ENCODE data around the gene HEXD.
"Not testable (repeated sequence)": the region's sequence is repeated elsewhere in the genome, so short reads cannot be mapped to it uniquely, and the experiment has no call there.

The HEXD gene

DNA sequence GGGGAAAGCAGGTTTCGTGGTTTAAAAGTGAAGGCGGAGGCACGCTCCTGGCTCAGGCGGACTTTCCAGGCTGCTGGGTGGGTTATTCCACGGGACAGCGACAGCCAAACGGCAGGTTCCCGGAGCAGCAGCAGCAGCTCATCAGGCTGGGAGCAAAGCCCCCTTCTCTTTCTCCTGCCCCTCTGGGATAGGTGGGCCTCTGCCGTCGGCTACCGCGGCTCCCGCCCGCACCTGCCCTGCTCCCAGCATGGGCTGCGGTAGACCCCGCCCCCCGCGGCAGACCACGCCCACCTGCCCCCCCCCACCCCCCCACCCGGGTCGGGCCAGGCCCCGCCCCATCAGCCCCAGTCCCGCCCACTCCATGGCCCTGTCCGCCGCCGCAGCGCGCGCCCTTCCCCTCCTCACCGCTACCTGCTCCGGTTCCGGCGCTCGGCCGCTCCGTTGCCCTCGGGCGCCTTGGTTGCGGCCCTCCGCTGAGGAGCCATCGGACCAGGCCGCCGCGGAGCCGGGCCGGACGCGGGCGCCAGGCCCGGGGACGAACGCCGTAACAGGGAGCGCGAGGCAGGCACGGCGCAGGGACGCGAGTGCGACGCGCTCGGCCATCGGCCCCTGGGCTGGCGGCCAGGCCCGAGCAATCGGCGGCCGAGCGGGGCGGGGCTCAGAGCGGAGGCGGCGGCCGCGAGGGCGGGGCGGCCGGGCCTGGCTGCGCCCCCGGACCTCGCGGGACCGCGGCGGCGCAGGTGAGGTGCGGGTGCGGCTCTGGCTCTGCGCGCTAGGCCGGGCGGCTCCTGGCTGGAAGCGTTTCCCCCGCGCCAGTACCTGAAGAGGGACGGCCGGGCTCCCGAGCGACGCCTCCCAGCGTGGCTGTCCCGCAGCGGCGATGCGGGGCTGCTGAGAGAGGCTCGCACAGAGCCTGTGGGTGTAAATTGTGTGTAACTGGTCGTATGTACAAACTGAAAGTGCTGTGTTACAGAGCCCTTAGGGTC, at the start of gene HEXD, which contains the start of gene OGFOD3:
HEXD (plus strand) TSS at position 347 of the 986 bp plus-strand sequence. CDS start 1,453 bp downstream, outside the sequence.
OGFOD3 (minus strand) TSS at position 586 of the 986 bp plus-strand sequence; CDS start at position 485, 101 bp downstream.
- DNase-seq: peak; percentile 76 to 80

DNA sequence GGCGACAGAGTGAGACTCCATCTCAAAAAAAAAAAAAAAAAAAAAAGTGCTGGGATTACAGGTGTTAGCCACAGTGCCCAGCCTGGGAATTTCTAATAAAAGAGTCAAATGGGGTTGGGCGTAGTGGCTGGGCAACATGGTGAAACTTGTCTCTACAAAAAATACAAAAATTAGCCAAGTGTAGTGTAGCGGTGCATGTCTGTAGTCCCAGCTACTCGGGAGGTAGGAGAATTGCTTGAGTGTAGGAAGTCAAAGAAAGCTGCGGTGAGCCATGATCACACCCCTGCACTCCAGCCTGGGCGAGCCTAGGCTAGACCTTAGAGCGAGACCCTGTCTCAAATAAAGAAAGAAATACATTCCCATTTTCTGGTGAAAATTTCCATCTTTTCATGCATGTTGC, 48.9 kb upstream of the HEXD start:
- no peak for DNase-seq

DNA sequence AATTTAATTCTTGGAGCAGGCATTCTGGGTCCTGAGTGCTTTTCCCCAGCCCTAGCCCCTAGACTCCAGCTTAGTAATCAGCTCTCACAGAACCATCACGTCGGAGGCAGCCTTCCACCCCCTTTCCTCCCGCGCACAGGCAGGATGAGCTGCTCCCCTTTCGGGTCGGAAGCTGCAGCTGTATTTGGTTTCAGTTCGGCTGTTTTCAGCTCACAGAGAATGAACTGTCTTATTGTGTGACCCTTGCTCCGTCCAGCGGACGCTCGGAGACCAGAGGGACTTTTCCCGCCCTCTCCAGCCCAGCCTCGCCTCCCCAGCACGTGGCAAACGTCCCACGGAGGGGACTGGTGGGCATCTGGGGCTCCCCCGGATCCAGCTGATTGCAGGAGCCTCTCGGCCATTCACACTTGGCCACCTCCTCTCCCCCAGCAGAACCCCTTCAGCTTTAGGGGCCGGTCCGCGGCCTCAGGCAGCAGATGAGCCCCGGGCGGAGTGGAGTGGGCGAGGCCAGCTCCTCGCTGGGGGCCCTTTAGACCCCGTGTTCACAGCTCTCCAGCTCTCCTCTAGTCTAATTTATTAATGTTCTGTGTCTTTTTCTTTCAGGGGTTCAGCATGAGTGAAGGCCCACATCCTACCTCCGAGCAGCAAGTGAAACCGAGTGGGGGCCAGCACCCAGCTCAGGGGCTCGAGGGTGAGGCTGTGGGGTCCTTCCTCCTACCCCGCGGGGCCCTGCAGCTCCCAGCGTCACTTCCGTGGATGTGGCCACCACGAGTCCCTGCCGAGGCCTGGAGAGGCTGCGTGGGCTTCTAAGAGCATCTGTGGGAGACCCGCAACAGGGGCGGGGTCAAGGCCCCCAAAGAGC, 47.4 kb upstream of the HEXD start:
- no peak for DNase-seq

DNA sequence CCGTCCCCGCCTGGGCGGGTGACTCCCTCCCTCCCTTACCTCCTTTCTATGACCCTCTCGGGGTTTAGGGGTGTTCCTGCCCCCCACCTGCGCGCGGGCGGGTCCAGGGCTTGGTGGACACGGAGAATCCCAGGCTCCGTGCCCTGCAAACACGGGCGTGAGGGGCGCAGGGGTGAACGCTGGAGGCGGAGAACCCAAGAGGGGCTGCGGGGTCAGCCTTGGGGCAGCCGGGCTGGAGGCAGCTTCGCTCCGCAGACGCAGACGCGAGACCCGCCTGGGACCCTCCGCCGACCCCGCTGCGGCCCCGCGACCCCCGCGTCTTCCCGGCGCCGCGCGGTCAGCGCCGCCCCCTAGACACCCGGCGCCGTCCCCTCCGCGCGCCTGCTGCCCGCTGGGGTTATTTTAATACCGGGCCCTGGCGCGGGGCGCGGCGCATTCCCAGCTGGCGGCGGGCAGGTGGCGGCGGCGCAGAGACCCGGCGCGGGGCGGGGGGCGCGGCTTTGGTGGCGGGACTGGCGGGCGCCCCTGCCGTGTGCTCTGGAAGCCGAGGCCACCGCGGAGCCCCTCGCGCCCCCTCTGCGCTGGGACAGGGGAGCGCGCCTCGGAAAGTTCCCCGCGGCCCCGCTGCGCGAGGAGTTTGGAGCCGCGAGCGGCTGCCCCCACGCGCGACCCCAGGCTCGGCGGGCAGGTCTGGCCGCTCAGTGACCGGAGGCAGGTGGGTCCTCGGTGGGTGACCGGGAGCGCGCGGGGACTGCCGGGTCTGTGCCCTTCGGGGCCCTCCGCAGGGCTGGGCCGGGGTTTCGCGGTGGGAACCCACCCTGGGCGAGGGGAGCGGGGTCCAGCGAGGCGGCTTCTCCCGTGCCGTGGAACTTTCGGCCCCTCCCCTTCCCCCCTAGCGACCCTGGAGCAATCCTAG, 46.6 kb upstream of the HEXD start, which contains the start of gene UTS2R:
UTS2R (plus strand) TSS at position 433 of the 916 bp plus-strand sequence. CDS start 2,560 bp downstream, outside the sequence.
- no peak for DNase-seq

DNA sequence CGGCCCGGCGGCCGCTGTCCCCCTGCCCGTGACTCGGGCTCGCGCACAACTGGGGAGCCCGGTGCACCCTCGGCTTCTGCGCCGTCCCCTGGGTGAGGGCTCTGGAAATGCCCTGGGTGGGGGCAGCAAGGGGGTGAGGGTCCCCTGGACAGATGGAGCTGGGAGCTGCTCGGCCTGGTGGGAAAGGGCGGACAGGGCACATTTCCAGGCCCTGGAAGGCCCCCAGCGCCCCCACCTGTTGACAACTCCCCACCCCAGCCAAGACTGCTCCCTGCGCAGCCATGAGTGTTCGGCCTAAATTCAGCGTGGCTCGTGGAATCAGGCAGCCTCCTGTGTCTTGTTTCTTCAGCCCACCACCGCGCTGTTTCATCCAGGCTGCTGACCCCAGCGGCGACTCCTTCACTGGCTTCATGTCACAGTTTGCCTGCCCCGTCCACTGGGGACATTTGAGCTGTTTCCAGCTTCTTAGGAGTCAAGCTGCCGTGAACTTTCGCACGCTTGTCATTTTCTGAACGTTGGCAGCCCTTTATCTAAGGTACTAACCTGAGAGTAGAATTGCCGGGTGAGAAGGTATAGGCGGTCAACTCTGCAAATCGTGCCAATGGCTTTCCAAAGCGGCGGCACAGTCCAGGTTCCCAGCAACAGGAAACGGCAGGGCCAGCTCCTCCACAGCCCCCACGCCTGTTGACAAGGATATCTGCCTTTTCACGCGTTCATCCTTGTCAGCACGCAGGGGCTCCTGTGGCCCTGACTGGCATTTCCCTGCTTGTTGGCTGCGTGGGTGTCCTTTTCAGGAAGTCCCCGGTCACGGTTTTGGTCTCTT, 45.7 kb upstream of the HEXD start:
- DNase-seq: no peak

DNA sequence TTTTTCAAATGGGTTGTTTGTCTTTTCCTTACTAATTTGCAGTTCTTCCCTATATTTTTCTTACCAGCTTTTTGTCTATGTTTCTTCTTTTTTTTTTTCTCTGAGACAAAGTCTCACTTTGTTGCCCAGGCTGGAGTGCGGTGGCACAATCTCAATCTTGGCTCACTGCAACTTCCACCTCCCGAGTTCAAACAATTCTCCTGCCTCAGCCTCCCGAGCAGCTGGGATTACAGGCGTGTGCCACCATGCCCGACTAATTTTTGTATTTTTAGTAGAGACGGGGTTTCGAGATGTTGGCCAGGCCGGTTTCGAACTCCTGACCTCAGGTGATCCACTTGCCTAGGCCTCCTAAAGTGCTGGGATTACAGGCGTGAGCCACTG, 45.1 kb upstream of the HEXD start:
- not testable (repeated sequence) for DNase-seq

DNA sequence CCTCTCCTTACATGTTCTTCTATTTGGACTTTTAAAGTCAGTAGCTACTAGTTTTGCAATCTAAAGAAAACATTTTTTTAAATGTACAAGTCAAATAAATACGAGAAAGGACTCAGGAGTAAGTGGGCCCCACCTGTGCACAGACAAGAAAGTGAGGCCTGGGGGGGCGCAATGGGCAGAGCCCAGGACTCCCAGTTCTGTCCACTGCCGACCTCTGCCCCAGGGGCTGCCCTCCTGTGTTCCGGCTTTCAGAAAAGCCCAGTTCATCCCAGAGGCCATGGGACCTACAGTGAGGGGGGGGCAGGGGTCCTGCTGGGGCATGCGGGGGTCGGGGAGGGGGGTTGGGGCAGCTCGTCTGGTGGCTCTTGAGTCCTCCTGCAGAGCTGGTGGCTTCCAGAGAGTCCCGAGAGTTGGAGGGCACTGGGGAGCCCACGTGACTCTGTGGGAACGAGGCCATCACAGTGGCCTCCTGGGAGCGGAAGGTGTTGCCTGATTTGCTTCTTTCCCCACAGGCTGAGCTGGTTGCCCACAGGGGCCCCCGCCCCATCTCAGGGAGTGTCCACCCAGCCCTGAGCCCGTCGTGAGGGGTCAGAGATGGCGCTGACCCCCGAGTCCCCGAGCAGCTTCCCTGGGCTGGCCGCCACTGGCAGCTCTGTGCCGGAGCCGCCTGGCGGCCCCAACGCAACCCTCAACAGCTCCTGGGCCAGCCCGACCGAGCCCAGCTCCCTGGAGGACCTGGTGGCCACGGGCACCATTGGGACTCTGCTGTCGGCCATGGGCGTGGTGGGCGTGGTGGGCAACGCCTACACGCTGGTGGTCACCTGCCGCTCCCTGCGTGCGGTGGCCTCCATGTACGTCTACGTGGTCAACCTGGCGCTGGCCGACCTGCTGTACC, 44.2 kb upstream of the HEXD start:
- no peak for DNase-seq

DNA sequence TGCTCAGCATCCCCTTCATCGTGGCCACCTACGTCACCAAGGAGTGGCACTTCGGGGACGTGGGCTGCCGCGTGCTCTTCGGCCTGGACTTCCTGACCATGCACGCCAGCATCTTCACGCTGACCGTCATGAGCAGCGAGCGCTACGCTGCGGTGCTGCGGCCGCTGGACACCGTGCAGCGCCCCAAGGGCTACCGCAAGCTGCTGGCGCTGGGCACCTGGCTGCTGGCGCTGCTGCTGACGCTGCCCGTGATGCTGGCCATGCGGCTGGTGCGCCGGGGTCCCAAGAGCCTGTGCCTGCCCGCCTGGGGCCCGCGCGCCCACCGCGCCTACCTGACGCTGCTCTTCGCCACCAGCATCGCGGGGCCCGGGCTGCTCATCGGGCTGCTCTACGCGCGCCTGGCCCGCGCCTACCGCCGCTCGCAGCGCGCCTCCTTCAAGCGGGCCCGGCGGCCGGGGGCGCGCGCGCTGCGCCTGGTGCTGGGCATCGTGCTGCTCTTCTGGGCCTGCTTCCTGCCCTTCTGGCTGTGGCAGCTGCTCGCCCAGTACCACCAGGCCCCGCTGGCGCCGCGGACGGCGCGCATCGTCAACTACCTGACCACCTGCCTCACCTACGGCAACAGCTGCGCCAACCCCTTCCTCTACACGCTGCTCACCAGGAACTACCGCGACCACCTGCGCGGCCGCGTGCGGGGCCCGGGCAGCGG, 43.4 kb upstream of the HEXD start:
- DNase-seq: no peak

DNA sequence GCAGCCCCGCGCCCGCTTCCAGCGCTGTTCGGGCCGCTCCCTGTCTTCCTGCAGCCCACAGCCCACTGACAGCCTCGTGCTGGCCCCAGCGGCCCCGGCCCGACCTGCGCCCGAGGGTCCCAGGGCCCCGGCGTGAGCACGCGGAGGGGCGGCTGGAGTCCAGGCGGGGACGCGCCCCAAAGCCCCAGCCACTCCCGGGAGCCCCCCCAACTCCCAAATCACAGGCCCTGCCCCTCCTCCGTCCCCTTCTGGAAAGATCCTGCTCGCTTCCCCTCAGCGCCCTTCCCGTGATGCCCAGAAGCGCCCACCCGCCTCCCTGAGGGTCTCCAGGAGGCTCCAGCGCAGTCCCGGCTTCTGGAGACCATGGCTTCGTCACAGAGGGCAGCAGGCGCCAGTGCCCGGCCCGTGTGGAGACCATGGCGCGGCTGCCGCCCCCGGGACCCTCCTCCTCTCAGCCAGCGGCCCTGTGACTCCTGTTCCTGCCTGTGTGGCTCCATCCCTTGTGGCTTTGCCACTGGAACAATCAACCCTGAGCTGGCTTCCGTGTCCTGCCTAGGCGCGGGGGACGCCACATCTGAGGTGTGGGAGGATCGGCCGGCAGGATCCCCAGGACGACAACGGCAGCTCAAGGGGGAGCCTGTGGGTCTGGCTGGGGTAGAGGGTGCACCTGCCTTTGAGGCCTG, 42.6 kb upstream of the HEXD start:
- no peak for DNase-seq

DNA sequence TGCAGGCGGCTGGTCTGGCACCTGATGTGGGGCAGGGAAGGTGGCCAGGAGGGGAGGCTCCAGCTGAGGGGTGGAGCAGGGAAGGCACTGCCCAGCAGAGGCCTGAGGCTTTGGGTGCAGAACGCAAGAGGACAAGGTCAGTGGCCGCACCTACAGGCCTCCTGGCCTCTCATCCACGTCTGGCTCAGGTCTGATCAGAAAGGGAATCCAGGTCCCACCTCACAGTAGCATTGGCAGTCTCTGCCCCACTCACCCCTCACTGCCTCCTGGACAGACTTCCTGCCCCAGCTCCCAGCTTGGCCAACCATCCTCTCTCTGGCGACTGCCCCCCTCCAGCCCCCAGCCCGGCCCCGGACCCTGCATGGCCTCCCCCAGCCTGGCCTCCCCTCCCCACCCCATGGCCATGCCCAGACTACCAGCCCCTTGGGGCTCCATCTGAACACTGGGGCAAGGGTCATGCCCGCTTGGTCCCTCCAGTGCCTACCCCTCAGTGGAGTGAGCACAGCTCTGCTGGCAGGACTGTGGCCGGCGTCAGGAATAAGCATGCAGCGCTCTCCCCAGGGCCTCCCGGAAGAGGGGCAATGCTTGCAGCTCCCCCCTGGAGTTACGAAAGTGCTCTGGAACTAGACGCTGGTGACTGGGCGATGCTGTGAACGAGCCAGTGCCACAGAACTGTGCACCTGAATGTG, 42.0 kb upstream of the HEXD start:
- DNase-seq: no peak

DNA sequence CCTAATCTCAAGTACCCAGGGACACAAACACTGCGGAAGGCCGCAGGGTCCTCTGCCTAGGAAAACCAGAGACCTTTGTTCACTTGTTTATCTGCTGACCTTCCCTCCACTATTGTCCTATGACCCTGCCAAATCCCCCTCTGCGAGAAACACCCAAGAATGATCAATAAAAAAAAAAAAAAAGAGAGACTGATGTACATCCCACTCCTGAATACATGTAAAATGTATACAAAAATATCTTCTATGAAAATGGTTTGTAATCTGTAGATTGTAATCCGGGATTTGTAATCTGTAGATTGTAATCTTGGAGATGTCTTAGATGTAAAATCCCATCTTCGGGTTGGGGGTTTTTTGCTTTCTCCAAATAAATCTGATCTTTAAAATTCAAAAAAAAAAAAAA, 40.9 kb upstream of the HEXD start:
- DNase-seq: not testable (repeated sequence)

DNA sequence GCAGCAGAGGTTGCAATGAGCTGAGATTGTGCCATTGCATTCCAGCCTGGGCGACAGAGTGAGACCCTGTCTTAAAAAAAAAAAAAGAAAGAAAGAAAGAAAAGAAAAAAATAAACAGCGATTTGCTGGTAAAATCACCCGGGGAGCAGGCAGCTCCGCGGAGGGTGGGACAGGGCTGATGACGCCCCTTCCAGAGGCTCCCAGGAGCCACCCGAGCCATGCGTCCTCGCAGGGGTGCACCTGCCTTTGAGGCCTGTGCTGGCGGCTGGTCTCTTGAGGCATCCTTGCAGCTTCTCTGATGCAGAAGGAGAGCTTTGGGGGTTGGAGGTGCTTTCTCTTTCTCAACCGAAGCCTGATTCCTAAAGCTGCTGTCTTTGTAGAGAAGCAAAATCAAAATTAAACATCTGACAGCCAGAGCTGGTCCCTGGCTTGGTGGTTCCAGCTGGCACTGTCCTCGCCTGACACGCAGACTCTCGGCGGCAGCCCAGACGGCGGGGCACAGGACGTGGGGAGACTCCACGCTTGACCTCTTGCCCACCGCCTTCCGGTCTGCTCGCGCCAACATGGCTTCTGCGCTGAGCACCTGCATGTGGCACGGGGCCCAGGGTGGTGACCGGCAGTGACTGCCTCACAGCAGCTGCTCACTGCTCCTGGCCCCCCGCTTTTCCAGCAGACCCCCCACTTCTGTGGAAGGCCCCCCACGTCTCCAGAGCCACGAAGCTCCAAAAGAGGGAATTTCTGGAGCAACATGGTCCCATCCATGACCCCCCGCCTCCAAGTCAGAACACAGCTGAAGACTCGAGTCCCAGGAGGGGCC, 40.0 kb upstream of the HEXD start:
- no peak for DNase-seq

DNA sequence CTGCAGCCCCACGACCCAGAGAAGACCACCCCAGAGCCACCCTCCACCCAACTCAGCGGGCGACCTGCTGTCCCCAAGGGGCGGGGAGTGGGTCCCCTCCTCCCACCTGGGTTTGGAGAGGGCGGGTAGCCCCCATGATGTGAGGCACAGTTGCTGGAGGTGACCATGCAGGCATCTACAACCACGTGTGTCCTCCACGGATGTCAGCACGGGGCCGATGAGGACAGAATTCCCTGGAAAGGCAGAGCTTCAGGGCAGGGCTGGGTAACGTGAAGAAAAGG, 39.5 kb upstream of the HEXD start:
- DNase-seq: no peak

DNA sequence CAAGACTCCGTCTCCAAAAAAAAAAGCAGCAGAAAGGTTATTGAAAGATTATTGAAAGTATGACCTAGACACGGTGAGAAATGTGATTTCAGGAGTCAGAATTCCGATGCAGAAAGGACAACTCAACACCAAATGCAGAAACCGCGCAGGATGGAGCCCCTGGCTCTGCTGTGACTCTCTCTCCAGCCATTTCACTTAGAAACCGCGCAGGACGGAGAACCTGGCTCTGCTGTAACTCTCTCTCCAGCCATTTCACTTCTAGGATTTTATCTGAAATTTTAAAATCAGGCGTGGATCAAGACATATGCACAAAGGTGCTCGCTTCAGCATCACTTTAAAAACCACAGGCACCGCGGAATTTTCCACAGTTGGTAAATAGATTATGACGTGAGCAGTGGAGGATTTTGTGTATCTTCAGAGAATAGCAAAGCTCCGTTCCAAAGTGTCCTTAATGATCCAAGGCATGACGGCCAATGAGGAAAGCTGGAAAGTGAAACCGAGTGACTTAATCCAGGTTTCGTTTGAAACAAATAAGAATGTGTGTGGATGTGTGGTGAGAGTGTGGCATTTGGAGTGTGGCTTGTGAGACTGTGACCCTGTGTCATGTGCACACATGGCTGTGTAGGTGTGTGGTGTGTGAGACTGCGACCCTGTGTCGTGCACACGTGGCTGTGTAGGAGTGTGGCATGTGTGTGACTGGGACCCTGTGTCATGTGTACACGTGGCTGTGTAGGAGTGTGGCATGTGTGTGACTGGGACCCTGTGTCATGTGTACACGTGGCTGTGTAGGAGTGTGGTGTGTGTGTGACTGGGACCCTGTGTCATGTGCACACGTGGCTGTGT, 37.1 kb upstream of the HEXD start:
- DNase-seq: no peak

DNA sequence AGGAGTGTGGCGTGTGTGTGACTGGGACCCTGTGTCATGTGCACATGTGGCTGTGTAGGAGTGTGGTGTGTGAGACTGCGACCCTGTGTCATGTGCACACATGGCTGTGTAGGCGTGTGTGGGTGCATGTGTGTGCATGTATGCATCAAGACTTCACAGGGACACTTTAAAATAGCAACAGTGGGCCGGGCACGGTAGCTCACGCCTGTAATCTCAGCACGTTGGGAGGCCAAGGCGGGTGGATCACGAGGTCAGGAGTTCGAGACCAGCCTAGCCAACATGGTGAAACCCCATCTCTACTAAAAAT, 36.5 kb upstream of the HEXD start:
- not testable (repeated sequence) for DNase-seq

DNA sequence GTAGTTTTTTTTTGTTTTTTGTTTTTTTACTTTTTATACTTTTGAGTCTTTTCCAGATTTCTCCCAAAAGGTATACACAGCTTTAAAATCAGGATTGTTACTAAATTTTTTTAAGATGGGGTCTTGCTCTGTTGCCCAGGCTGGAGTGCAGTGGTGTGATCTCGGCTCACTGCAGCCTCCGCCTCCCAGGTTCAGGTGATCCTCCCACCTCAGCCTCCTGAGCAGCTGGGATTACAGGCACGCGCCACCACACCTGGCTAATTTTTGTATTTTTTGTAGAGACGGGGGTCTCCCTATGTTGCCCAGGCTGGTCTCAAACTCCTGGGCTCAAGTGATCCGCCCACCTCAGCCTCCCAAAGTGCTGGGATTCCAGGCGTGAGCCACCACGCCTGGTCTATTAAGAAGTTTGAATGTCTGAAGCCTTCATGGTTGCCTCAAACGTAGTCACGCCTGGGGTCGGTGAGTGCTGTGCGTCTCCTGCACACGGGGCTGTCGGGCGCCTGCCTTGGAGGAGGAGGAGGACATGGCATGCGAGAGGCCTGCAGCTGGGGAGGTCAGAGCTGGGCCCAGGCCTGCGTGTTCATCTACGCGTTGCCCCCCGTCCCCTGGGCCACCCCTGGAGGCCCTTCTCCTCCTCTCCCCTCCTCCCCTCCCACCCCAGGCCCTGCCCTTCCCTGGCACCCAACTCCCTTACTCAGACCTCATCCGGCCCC, 35.8 kb upstream of the HEXD start:
- DNase-seq: not testable (repeated sequence)
